Endometrium (tissue), 2 donors: ENCODE results near the gene EFCAB9.
"Not testable (repeated sequence)": the region's sequence is repeated elsewhere in the genome, so short reads cannot be mapped to it uniquely, and the experiment has no call there.

Source experiments
- FAIRE-seq: peaks from 2 replicates; lab custom pipeline; 2012; peaks lifted over from hg19 to GRCh38; lab: Jason Lieb, UNC
- donor health status: control.
- donor health status: control.

Gene EFCAB9

GRCh38 chr5:172188893-172189692, 4.9 kb upstream of the EFCAB9 start:
- no peak for FAIRE-seq

DNA sequence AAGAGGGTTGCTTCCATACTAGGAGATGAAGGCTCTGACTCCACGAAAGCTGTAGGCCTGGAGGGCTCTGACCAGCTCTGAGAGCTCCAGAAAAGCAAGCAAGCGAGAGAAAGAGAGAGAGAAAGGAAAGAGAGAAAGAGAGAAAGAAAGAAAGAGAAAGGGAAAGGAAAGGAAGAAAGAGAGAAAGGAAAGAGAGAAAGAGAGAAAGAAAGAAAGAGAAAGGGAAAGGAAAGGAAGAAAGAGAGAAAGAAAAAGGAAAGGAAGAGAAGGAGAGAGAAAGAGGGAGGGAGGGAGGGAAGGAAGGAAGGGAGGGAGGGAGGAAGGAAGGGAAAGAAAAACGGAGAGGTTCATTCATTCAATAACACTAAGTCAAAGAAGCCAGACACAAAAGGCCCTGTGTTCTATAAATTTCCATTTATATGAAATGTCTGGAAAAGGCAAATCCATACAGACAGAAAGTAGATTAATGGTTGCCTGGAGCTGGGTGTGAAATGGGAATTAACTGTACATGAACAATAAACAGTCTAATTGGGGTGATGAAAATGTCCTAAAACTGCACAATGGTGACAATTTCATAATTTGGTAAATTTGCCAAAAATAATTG, 4.2 kb upstream of the EFCAB9 start:
- no peak for FAIRE-seq

GRCh38 chr5:172194985-172195774, 1.2 kb downstream of the EFCAB9 start:
- FAIRE-seq: no peak

GRCh38 chr5:172197775-172198174, 3.8 kb downstream of the EFCAB9 start:
- FAIRE-seq: not testable (repeated sequence)

- no peak for FAIRE-seq
These were observed 5.5 kb downstream of the EFCAB9 start for GRCh38 chr5:172199446-172199845.

DNA sequence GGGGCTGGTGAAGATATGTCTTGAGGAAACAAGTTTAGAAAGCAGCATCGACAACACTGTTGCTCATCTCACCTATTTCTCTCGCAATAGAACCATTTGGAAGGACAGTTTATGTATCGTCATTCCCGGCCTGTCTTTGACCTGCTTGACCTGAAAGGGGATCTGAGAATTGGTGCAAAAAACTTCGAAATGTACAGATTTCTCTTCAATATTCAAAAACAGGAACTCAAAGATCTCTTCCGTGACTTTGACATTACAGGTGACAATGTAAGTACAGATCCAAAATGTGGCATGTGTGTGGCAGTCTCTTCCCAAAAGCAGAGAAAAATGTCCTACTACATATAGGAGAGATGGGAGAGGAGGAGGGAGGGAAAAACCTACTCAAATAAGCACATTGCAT, 6.5 kb downstream of the EFCAB9 start:
- no peak for FAIRE-seq

- FAIRE-seq: not testable (repeated sequence)
These were observed 12.0 kb downstream of the EFCAB9 start for GRCh38 chr5:172205984-172206383.

GRCh38 chr5:172207511-172207910, 13.5 kb downstream of the EFCAB9 start:
- FAIRE-seq: no peak

DNA sequence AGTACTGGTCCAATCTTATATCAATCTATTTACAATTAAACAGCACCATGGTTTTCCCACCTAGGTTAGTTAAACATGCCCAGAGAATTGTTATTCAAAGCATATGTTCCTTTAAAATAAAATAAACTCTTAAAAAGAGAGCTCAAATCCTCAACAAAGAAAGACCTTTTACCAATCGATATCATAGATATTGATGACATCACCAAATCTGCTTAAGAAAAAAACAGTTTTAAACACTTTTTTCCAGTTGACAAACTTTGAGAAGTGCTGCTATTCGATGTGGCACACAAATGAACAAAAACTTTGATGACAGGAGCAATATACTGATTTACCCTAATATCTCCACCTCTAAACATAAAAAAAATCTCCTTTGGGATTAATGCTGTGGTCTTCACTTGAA, 15.7 kb downstream of the EFCAB9 start:
- no peak for FAIRE-seq

- FAIRE-seq: no peak
These were observed 17.7 kb downstream of the EFCAB9 start for GRCh38 chr5:172211676-172212075.

- FAIRE-seq: no peak
These were observed 19.2 kb downstream of the EFCAB9 start for GRCh38 chr5:172213126-172213525.

DNA sequence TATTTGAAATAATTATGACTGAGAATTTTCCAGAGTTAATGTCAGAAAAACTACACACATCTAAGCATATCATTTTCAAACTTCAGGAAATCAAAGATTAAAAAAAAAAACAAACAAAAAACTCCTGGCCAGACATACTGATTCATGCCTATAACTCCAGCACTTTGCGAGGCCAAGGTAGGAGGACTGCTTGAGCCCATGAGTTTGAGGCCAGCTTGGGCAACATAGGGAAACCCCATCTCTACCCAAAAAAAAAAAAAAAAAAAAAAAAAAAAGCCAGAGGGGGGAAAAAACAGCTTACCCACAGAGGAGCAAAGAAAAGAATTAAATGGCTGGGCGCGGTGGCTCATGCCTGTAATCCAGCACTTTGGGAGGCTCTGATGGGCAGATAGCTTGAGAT, 22.4 kb downstream of the EFCAB9 start:
- FAIRE-seq: no peak

DNA sequence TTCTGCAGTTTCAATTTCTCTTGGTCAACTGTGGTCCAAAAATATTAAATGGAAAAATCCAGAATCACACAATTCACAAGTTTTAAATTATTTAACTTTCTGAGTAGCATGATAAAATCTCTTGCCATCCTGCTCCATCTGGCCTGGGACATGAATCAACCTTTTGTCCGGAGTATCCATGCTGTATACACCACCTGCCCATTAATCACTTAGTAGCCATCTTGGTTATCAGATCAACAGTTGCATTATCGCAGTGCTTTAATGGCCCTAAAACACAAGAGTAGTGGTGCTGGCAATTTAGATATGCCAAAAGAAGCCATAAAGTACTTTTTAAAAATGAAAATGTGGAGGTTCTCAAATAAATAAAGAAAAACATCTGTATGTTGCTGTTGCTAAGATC, 25.3 kb downstream of the EFCAB9 start:
- no peak for FAIRE-seq

- no peak for FAIRE-seq
These were observed 30.2 kb downstream of the EFCAB9 start for GRCh38 chr5:172223901-172224873.

DNA sequence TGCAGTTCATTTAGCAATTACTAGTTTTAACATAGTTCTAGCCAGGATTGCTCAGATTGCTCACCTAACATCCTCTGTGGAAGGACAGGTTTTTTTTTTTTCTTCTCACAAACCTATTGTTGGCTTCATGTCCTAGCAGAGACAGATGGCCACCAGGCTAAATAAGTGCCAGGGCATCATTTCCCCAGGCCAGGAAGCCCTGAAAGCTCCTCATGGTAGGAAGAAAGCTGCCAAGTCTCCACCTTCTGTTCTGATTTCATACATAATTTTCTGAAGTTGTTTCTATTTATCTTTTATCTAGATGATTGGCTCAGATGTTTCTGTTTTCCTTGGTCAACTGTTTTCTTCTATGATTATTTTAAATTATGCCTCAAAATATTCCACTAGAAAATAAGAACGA, 31.0 kb downstream of the EFCAB9 start:
- no peak for FAIRE-seq

DNA sequence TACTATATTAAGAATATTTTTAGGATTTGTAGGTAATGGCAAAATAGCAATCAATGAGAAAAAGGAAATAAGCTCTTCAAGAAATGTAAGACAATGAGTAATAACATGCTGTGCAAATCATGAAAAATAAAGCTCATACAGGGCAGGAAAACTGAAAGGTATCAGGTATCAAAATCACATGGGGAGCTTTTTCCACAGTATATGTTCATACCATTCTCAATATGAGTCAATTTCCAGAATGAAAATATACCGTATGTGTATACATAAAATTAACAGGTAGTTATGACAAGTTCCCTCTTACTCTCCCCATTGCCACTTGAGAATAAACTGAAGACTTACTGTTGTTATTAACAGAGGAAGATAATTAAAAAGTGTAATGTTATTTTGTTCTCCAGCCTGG, 35.9 kb downstream of the EFCAB9 start:
- no peak for FAIRE-seq

GRCh38 chr5:172234031-172234430, 40.1 kb downstream of the EFCAB9 start:
- no peak for FAIRE-seq

DNA sequence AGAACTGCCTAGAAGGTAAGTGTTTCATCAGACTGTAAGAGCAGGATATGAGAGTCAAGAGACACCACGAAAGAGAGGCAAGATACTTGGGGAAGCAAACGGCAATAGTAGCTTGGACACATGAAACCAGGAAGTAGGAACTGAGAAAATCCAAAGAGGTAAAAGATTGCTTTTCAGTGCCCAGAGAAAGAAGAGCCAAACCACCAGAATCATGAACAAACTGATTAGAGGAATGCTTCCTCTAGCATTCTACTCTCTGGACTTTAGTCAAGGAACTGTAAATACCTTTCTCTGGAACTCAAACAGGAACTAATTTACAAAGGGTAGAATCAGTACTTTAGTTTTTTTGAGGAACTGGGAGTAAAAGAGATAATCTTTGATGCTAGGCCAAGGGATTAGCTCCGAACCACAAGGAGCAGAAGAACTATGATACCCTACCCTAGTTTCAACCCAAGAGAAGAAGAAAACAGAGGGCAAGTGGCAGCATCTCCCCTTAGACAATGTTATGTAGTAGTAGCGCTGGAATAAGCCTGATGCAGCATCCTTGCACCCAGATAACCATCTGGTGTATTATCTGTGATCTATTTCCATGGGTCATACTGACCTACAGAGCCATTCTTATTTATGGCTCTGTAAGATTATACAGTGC, 41.3 kb downstream of the EFCAB9 start:
- no peak for FAIRE-seq

- no peak for FAIRE-seq
These were observed 42.1 kb downstream of the EFCAB9 start for GRCh38 chr5:172235827-172236736.

GRCh38 chr5:172238334-172238733, 44.4 kb downstream of the EFCAB9 start:
- no peak for FAIRE-seq
